Measurements from ENCODE around the gene FAM72D.
"Not testable (repeated sequence)": the region's sequence is repeated elsewhere in the genome, so short reads cannot be mapped to it uniquely, and the experiment has no call there.

Gene FAM72D

GRCh38 chr1:145140549-145140948, 44.8 kb downstream of the FAM72D start:
- H4K91ac ChIP-seq (ENCODE audit: low read depth, low read length, poor library complexity); H3K4ac ChIP-seq (ENCODE audit: low read length); H3K4me2 ChIP-seq (ENCODE audit: insufficient read depth, low read length, poor library complexity, severe bottlenecking); H2AK5ac ChIP-seq (ENCODE audit: low read depth, low read length); H2BK12ac ChIP-seq (ENCODE audit: low read length); H2BK15ac ChIP-seq (ENCODE audit: low read length); H3K79me1 ChIP-seq (ENCODE audit: low read depth, low read length); H3K23ac ChIP-seq (ENCODE audit: low read depth, low read length, poor library complexity); H3K36me3 ChIP-seq (replicated peaks in 1 of 2; ENCODE audit: control insufficient read depth in 2 of 2, insufficient read depth in 2 of 2, low read length in 2 of 2); H2BK5ac ChIP-seq (ENCODE audit: low read length); H3K27me3 ChIP-seq (ENCODE audit: control insufficient read depth in 3 of 3, insufficient read depth in 3 of 3, low read depth in 1 of 3, low read length in 3 of 3); H4K8ac ChIP-seq (ENCODE audit: low read depth, low read length); H3K9me3 ChIP-seq (replicated peaks in 1 of 2; ENCODE audit: control insufficient read depth in 2 of 2, insufficient read depth in 1 of 2, low read depth in 1 of 2, low read length in 2 of 2); H3K14ac ChIP-seq (ENCODE audit: low read length); H2AFZ ChIP-seq (ENCODE audit: low read length); H2BK120ac ChIP-seq (ENCODE audit: low read depth, low read length); H3K18ac ChIP-seq (ENCODE audit: low read length); H3K9ac ChIP-seq (ENCODE audit: low read depth, low read length, poor library complexity); H3K27ac ChIP-seq (replicated peaks; ENCODE audit: low read length); DNase-seq (ENCODE audit: low spot score); H3K4me3 ChIP-seq (ENCODE audit: low read length in 2 of 2); H3K4me1 ChIP-seq (ENCODE audit: control insufficient read depth in 2 of 2, insufficient read depth in 1 of 2, low read depth in 1 of 2, low read length in 2 of 2): not testable (repeated sequence)
- WGBS, 2 donors (ENCODE audit: extremely low coverage in 2 of 2, insufficient read length in 2 of 2, insufficient replicate concordance in 1 of 2): no CpG with 5 or more reads among the region's 2 CpGs

DNA sequence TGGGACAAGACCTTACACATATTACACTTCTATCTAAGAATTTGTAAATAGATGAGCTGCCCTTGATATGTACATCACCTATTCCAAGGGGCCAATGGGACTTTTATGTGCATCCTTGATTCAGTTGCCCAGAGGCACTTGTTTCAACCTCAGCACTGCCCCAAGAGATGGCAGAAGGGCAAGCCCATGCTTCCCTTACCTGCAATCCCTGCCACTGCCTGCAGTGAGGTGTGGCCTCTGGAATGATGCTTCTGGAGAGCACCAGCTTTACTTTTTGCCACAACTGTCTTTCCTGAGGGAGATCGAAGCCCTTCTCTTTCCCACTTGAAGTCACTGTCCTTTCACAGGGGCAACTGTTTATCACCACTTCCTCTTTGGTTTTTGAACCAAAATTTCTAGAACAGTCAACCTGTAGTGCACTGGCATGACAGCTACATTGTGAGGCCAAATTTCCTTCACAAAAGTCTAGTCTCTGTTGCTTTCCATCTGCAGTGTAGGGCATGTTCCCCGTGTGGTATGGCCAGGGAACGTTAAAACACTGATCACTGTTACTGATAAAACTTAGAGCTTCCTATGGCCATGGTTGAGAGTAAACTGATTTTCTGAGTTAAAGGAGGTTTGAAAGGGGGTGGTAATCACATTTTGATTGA, 48.6 kb downstream of the FAM72D start:
- H3K4me1 ChIP-seq (ENCODE audit: control insufficient read depth in 2 of 2, insufficient read depth in 1 of 2, low read depth in 1 of 2, low read length in 2 of 2); H3K23ac ChIP-seq (ENCODE audit: low read depth, low read length, poor library complexity); H2BK120ac ChIP-seq (ENCODE audit: low read depth, low read length); H2BK5ac ChIP-seq (ENCODE audit: low read length); H2AFZ ChIP-seq (ENCODE audit: low read length); H3K79me1 ChIP-seq (ENCODE audit: low read depth, low read length); H3K36me3 ChIP-seq (replicated peaks in 1 of 2; ENCODE audit: control insufficient read depth in 2 of 2, insufficient read depth in 2 of 2, low read length in 2 of 2); H4K91ac ChIP-seq (ENCODE audit: low read depth, low read length, poor library complexity); H3K9ac ChIP-seq (ENCODE audit: low read depth, low read length, poor library complexity); H4K8ac ChIP-seq (ENCODE audit: low read depth, low read length); H3K27me3 ChIP-seq (ENCODE audit: control insufficient read depth in 3 of 3, insufficient read depth in 3 of 3, low read depth in 1 of 3, low read length in 3 of 3); H3K4ac ChIP-seq (ENCODE audit: low read length); H2BK12ac ChIP-seq (ENCODE audit: low read length); H3K27ac ChIP-seq (replicated peaks; ENCODE audit: low read length); H2AK5ac ChIP-seq (ENCODE audit: low read depth, low read length); H3K14ac ChIP-seq (ENCODE audit: low read length); DNase-seq (ENCODE audit: low spot score); H3K9me3 ChIP-seq (replicated peaks in 1 of 2; ENCODE audit: control insufficient read depth in 2 of 2, insufficient read depth in 1 of 2, low read depth in 1 of 2, low read length in 2 of 2); H3K18ac ChIP-seq (ENCODE audit: low read length); H3K4me2 ChIP-seq (ENCODE audit: insufficient read depth, low read length, poor library complexity, severe bottlenecking); H2BK15ac ChIP-seq (ENCODE audit: low read length); H3K4me3 ChIP-seq (ENCODE audit: low read length in 2 of 2): not testable (repeated sequence)
- WGBS, 2 donors (ENCODE audit: extremely low coverage in 2 of 2, insufficient read length in 2 of 2, insufficient replicate concordance in 1 of 2): no CpG with 5 or more reads among the region's 3 CpGs

DNA sequence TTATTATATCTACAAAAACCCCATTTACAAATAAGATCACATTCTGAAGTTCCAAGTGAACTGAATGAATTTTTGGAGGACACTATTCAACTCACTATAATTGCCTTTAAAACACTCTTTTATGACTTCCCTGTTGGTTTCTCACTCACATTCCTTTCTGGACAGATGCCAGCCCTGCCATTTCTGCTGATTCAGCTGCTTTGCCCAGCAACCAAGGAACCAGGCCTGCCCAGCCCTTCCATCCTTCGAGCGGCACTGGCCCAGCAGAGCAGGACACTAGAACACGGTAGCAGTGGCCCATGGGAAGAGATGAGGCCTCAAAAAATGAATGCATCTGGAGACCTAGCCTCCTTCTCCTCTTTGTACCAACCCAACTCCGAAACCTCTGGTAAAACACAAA, 50.5 kb downstream of the FAM72D start:
- DNase-seq (ENCODE audit: low spot score); H2BK15ac ChIP-seq (ENCODE audit: low read length); H3K27me3 ChIP-seq (ENCODE audit: control insufficient read depth in 3 of 3, insufficient read depth in 3 of 3, low read depth in 1 of 3, low read length in 3 of 3); H4K91ac ChIP-seq (ENCODE audit: low read depth, low read length, poor library complexity); H3K18ac ChIP-seq (ENCODE audit: low read length); H3K36me3 ChIP-seq (replicated peaks in 1 of 2; ENCODE audit: control insufficient read depth in 2 of 2, insufficient read depth in 2 of 2, low read length in 2 of 2); H2BK12ac ChIP-seq (ENCODE audit: low read length); H3K4me1 ChIP-seq (ENCODE audit: control insufficient read depth in 2 of 2, insufficient read depth in 1 of 2, low read depth in 1 of 2, low read length in 2 of 2); H2BK5ac ChIP-seq (ENCODE audit: low read length); H3K14ac ChIP-seq (ENCODE audit: low read length); H3K27ac ChIP-seq (replicated peaks; ENCODE audit: low read length); H3K4me3 ChIP-seq (ENCODE audit: low read length in 2 of 2); H3K23ac ChIP-seq (ENCODE audit: low read depth, low read length, poor library complexity); H3K4ac ChIP-seq (ENCODE audit: low read length); H2AFZ ChIP-seq (ENCODE audit: low read length); H2AK5ac ChIP-seq (ENCODE audit: low read depth, low read length); H4K8ac ChIP-seq (ENCODE audit: low read depth, low read length); H3K9me3 ChIP-seq (replicated peaks in 1 of 2; ENCODE audit: control insufficient read depth in 2 of 2, insufficient read depth in 1 of 2, low read depth in 1 of 2, low read length in 2 of 2); H2BK120ac ChIP-seq (ENCODE audit: low read depth, low read length); H3K9ac ChIP-seq (ENCODE audit: low read depth, low read length, poor library complexity); H3K79me1 ChIP-seq (ENCODE audit: low read depth, low read length); H3K4me2 ChIP-seq (ENCODE audit: insufficient read depth, low read length, poor library complexity, severe bottlenecking): not testable (repeated sequence)
- WGBS, 2 donors (ENCODE audit: extremely low coverage in 2 of 2, insufficient read length in 2 of 2, insufficient replicate concordance in 1 of 2): no CpG with 5 or more reads among the region's 4 CpGs

- H2BK5ac ChIP-seq (ENCODE audit: low read length); H3K4me3 ChIP-seq (ENCODE audit: low read length in 2 of 2); H4K8ac ChIP-seq (ENCODE audit: low read depth, low read length); H3K18ac ChIP-seq (ENCODE audit: low read length); H3K4me1 ChIP-seq (ENCODE audit: control insufficient read depth in 2 of 2, insufficient read depth in 1 of 2, low read depth in 1 of 2, low read length in 2 of 2); H2BK12ac ChIP-seq (ENCODE audit: low read length); H3K4me2 ChIP-seq (ENCODE audit: insufficient read depth, low read length, poor library complexity, severe bottlenecking); H3K4ac ChIP-seq (ENCODE audit: low read length); H3K79me1 ChIP-seq (ENCODE audit: low read depth, low read length); H2BK15ac ChIP-seq (ENCODE audit: low read length); DNase-seq (ENCODE audit: low spot score); H3K23ac ChIP-seq (ENCODE audit: low read depth, low read length, poor library complexity); H4K91ac ChIP-seq (ENCODE audit: low read depth, low read length, poor library complexity); H3K36me3 ChIP-seq (replicated peaks in 1 of 2; ENCODE audit: control insufficient read depth in 2 of 2, insufficient read depth in 2 of 2, low read length in 2 of 2); H3K14ac ChIP-seq (ENCODE audit: low read length); H2AK5ac ChIP-seq (ENCODE audit: low read depth, low read length); H3K27ac ChIP-seq (replicated peaks; ENCODE audit: low read length); H3K27me3 ChIP-seq (ENCODE audit: control insufficient read depth in 3 of 3, insufficient read depth in 3 of 3, low read depth in 1 of 3, low read length in 3 of 3); H2BK120ac ChIP-seq (ENCODE audit: low read depth, low read length); H3K9ac ChIP-seq (ENCODE audit: low read depth, low read length, poor library complexity); H2AFZ ChIP-seq (ENCODE audit: low read length); H3K9me3 ChIP-seq (replicated peaks in 1 of 2; ENCODE audit: control insufficient read depth in 2 of 2, insufficient read depth in 1 of 2, low read depth in 1 of 2, low read length in 2 of 2): not testable (repeated sequence)
- WGBS, 2 donors (ENCODE audit: extremely low coverage in 2 of 2, insufficient read length in 2 of 2, insufficient replicate concordance in 1 of 2): no CpG with 5 or more reads among the region's 4 CpGs
Observed at GRCh38 chr1:145147172-145147571, 51.4 kb downstream of the FAM72D start.

Measured in neuronal stem cell (in vitro differentiated cells).